GM12873 (cell line): Measurements from ENCODE around the gene SPOCK1.

Experiments
- TF ChIP-seq, protein P1 (sequence below): IDR thresholded peaks from 2 replicates; pipeline ENCODE4 v1.5.1; 2012; ENCODE audit warnings: low read depth, mild to moderate bottlenecking, moderate library complexity, low read length, control low read depth; ENCODE audit not compliant: insufficient read depth; ENCODE audit errors: missing control alignments

Gene SPOCK1

DNA sequence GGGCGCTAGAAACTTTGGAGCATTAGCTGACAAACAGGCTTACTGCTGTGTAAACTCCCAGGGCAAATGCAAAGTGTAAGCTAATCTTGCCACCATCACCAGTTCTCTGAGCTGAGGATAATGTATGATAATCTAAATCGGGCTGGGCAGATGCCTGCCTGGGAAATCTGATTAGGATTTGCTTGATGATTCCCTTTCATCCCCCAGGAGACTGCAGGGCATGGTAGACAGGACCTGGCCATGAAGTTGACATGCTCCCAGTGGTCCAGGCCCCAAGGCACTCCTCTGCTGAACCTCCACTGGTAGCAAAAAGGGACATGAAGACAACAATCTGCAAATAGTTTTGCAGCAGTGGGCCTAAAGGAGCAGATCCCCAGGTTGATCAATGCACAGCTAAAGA, 317.5 kb downstream of the SPOCK1 start:
- TF ChIP-seq, protein P1, sequence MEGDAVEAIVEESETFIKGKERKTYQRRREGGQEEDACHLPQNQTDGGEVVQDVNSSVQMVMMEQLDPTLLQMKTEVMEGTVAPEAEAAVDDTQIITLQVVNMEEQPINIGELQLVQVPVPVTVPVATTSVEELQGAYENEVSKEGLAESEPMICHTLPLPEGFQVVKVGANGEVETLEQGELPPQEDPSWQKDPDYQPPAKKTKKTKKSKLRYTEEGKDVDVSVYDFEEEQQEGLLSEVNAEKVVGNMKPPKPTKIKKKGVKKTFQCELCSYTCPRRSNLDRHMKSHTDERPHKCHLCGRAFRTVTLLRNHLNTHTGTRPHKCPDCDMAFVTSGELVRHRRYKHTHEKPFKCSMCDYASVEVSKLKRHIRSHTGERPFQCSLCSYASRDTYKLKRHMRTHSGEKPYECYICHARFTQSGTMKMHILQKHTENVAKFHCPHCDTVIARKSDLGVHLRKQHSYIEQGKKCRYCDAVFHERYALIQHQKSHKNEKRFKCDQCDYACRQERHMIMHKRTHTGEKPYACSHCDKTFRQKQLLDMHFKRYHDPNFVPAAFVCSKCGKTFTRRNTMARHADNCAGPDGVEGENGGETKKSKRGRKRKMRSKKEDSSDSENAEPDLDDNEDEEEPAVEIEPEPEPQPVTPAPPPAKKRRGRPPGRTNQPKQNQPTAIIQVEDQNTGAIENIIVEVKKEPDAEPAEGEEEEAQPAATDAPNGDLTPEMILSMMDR, result no peak

DNA sequence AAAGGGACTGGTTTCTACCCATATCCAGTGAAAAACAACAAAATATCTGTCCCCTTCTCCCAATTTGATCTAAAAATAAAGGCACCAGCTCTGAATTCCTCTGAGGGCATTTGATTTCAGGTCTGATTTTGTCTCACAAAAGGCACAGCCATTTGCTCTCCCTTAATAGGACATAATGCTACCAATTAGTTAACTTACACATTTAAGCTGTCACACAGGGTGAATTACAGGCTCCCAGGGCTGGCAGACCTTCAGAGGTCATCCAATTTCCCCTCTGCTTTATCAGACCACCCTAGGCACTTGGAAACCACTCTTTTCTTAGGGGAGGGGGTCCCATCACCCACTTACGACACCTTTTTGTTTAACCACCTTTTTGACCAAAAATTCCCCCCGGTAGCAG, 319.9 kb downstream of the SPOCK1 start:
- TF ChIP-seq, protein P1, result no peak

DNA sequence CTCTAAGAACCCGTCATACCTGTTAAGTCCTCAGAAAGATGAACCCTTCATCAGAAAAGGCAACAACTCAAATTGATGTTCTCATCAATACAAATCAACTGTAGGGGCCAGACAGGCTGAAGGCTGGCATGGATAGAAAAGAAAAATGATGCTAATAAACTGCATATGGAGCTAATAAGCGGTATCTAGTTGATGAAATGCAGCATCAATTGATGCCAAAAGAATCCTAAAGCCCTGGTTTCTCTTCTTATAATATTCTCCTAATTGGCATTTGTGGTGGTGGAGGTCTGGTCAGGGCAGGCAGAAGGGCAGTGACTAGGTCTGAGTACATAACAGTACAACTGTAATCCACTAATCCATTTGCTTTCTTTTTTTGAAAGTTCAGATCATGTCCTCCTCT, 322.5 kb downstream of the SPOCK1 start:
- TF ChIP-seq, protein P1, result no peak

DNA sequence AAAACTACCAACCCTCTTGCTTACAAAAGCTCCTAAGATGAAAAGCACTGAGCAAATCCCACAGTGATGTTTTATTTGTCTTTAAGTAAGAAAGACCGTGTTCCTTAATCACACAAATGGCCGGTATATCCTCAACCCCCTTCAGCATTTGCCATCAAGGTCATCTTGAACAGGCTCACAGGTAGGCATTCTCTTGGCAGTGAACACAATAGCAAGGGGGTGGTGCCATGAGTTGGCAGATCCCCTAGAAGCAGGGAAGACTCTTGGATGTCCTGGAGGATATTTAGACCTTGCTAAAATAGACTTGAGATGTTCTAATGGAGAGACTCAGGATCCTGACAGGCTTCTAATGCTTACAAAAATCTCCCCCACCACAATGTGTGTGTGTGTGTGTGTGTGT, 323.0 kb downstream of the SPOCK1 start:
- TF ChIP-seq, protein P1, result no peak

DNA sequence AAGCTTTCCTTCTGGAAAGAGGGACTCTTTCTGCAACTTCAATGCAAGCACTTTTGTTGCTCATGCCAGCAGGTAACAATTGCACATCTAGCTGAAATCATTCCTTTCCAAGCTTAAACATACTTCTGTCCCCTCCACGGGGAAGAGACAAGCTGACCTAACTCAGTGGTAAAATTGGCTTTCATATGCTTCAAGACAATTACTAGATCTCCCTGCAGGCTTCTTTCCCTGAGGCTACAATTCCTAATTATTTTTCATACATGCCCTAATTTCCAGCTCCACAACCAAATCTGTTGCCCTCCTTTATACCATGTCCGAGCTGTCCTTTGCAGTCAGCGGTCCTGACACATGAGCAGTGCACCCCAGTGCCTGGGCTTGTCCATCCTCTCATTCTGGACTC, 324.9 kb downstream of the SPOCK1 start:
- TF ChIP-seq, protein P1, result no peak

DNA sequence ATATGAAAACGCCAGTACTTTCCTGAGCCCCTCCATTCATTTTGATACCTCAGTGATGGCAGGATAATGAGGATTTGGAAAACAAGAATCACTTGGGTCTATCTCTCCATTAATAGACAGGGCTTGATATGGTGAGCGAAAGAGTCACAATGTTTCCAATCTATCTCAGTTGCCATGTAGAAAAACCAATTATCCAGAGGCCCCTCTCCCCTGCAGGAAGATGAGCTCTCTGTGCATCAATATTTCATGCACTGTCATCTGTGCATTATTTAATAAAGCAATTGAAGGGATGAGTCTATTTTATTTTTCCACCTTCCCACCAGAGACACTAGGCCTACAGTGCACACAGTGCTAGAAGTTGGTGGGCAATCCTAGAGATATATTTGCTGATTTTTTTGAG, 326.9 kb downstream of the SPOCK1 start:
- TF ChIP-seq, protein P1, result no peak

DNA sequence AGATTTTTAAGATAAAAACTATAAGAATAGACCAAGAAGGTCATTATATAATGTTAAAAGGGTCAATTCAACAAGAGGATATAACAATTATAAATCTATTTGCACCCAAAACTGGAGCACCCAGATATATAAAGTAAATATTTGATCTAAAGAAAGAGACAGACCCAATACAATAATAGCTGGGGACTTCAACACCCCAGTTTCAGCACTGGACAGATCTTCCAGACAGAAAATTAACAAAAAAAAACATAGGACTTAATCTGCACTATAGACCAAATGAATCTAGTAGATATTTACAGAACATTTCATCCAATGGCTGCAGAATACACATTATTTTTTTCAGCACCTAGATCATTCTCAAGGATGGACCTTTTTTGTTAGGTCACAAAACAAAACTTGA, 331.9 kb downstream of the SPOCK1 start:
- TF ChIP-seq, protein P1, result no peak
